GM19395 (cell line): Measurements from ENCODE around the gene BHLHA15.
A peak's percentile ranks its signal among the peaks of the same experiment; 100 is the strongest.

Experiments
- ATAC-seq: cut with Tn5 transposase; IDR thresholded peaks from one replicate; pipeline ENCODE4 v1.9.1; 2021; ENCODE audit warnings: mild to moderate bottlenecking, moderate library complexity; ENCODE audit not compliant: unreplicated experiment

BHLHA15 gene

GRCh38 chr7:98211221-98211675 lies at the start of gene BHLHA15:
BHLHA15 (plus strand) TSS chr7:98211439; CDS start chr7:98212310, 871 bp downstream.
- ATAC-seq = no peak

DNA sequence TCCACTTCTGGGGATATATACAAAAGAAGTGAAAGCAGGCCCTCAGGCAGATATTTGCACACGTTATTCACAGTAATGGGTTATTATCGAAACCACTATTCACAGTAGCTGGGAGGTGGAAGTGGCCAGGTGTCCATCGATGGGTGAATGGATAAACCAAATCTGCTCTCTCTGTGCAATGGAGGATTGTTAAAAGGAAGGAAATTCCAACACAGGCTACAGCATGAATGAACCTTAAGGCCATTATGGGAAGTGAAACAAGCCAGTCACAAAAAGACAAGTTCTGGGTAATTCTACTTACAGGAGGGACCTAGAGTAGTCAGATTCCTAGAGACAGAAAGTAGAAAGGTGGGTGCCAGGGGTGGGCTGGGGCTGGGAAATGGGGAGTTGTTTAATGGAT lies 48.5 kb upstream of the BHLHA15 start:
- ATAC-seq = no peak

- no peak for ATAC-seq
These were observed 48.0 kb upstream of the BHLHA15 start for GRCh38 chr7:98163269-98163668.

DNA sequence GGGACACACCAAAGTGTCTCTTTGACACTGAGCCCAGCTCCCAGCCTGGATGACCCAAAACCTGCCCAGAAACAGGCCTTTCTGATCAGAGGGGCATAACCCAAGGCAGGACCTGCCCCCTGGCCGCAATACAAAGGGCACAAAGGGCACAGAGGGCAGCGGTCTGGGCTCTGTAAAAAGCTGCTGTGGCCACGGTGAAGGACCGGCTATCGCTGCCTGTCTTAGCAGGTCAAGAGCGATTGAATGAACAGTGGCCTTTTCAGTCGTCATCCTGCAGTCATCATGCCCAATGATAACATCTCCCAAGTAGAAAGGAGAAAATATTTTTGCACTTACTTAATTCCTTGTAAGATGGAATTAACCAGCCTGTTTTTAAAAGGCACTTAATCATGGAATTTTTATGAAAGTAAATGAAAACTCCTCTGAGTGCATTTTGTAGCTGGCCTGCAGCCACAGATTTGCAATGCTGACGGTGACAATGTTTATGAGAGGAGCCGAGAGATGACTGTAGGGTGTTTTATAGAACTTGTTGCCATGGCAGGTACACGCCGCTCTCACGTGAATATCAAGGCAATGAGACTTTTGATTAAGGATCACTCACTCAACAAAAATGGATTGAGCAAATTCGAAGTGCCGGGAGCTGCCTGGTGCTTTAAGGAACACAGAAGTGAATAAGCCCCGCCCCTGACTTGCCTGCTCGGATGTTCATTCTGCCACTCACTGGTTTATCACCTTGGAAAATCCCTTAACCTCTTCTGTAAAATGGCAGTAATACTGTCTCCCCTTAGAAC lies 47.3 kb upstream of the BHLHA15 start:
- no peak for ATAC-seq

- ATAC-seq = peak; percentile 72
These were observed 45.2 kb upstream of the BHLHA15 start for GRCh38 chr7:98165827-98166667.

- no peak for ATAC-seq
These were observed 44.6 kb upstream of the BHLHA15 start for GRCh38 chr7:98166668-98166970.

DNA sequence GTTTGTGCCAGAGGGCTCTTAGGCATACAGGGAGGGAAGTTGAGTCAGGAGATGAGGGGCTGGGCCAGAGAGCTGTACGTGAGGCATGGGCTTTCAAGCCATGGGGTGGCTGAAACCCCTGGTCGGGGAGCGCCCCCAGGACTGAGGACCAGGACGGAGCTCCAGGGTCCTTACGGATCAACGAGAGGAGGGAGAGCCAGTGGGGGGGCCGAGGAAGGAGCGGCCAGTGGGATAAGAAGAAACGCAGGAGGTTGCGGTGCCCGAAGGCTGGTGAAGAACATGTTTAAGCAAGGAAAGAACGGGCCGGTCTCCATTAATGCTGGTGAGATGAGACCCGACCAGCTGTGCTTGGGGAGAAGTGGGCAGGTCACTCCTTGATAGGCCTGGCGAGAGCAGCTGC lies 43.6 kb upstream of the BHLHA15 start:
- no peak for ATAC-seq

DNA sequence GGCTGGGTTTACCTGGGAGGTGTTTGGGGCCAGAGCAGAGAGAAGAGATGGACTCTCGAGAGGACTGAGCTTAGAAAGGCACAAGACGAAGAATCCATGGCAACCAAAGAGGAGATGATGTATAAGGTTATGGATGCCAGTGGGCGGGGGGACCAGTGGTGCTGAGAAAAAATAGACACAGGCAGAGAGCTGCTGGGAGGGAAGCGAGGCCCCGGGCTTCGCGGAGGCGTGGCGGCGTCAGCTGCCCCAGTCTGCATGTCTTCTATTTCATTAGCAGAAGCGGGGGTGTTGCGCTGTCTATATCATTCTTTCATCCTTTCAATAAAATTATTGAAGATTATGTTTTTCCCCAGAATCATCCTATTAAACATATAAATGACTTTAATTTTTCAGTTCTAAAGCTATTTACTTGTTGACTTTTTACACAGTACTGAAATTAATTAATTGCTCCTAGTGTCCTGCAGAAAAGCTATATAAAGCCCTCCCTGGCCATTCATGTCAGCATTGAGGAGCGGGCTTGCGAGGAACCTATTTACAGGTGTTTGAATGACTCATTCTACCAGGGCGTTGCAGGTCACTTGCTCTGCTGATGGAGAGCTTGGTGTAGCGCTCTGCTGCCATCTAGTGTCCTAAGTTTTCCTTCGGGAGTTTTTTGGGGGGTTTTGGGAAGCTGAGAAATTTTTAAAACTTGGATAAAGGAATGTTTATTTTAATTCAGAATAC lies 42.9 kb upstream of the BHLHA15 start:
- peak; percentile 79 for ATAC-seq

- peak; percentile 13 for ATAC-seq
These were observed 42.2 kb upstream of the BHLHA15 start for GRCh38 chr7:98168904-98169621.

DNA sequence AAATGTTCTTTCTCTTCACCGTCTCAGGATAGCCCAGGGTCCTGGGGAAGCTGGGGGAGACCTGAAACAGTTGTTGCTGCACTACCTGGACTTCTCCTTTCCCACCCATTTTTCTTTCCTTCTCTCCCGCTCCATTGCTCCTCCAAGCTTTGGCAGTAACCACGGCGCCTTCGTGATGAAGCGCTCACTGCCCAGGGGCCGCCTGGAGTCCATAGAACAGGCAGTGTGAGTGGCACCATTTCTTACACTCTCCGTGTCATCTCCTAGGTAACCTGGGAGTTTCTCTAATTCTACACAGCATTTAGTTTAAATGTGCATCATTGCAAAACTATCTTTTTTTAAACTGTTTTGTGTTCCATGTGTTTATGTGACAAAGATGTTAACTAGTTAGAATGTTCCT lies 40.3 kb upstream of the BHLHA15 start:
- no peak for ATAC-seq

DNA sequence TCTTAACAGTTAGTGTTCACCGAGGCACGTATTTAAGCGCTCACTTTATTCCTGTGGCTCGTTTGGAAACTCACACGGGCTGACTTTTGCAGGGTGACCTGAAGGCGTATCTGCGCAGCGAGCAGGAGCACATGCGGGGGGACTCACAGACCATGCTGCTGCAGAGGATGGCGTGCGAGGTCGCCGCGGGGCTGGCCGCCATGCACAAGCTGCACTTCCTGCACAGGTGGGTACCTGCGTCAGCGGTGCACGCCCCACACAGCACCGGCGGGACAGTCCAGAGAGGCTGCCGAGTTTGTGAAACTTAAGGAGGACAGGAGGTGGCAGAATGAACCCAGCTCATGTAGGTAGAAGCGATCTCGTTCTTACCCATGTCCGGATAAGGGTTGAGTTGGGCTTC lies 39.8 kb upstream of the BHLHA15 start:
- no peak for ATAC-seq

- no peak for ATAC-seq
These were observed 36.6 kb upstream of the BHLHA15 start for GRCh38 chr7:98174334-98175259.

DNA sequence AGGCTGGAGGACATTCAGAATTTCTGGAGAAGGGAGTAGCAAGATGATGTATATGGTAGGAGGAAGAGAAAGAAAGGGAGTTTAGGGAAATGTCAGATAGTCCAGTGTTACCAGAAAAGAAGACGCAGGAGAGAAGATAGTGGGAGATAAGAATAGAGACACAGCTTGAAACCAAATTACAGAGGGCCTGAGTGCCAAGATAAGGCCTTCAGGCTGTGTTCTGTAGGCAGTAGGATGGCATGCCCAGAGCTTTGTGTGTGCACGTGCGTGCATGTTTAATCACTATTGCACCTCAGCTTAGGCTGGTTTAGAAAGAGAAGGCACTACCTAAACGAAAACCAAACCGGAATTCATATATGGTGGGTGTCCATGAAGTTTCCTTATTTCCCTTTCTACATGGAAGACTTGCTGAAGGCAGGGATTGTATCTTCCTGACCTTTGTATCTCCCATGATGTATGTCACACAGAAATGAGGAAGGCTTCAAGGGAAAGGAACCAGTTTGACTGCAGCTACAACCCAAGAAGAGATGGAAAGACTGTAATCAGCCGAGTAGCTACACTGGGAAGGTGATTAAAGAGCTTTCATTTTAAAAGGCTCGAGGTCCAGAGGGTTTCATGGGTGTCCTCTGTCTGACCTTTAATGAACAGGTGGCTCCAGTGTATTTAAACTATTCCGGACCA lies 35.8 kb upstream of the BHLHA15 start:
- no peak for ATAC-seq

GRCh38 chr7:98177553-98177952 lies 33.7 kb upstream of the BHLHA15 start:
- ATAC-seq = no peak

DNA sequence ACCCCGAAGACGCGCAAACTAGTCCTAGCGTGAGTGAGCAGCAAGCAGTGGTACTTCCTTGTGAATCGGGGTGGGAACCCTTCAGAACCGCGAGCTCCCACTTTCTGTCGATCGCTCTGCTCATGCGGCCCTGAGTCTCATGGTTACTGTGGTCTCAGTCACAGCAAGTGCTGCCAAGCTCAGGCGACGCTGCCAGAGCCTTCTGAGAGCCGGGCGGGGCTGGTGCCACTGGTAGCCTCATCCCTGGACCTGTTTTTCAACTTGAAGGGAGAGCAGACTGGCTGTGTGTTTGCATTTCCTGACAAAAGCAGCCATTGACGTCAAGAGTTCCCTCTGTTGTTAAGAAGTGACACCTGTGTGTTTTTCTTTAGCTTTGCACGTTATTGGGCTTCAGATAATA lies 32.9 kb upstream of the BHLHA15 start:
- no peak for ATAC-seq

DNA sequence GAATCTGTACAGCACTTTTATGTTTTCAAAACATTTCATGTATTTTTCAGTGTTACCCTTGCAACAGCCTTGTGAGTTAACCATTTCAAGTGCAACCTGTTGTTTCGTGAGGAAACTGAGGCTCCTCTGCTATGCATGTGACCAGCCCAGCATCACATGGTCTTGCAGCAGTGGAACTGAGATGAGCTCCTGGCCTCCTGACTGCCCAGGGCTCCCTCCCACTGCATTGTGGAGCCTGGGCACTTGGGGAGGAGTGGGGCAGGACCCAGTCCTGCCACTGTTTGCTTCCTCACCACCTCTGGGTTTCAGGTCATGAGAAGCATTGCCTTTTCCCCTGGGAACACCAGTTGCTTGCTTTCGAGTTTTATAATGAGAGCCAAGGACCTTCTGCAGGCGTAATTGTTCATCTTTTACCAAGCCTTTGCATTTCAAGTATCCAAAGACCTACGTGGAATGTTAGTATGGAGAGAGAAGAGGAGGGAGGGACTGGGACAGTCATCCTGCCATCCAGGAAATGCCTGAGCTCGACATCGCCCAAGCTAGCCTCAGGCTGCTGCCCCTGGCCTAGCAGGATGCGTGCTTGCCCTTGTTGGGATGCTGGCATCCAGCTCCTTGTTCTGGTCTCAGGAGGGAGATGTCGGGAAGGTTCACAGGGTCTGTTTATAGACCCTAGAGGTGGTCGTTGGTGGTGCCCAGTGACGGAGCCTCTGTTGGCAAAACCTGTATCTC lies 32.3 kb upstream of the BHLHA15 start:
- no peak for ATAC-seq

- no peak for ATAC-seq
These were observed 30.5 kb upstream of the BHLHA15 start for GRCh38 chr7:98180751-98181150.

GRCh38 chr7:98185101-98185500 lies 26.1 kb upstream of the BHLHA15 start:
- ATAC-seq = no peak
